ENCODE measurements around the gene HMGB4. TPM values are rescaled to one million over a fixed set of nuclear protein-coding genes. Genes with fewer than 3 reads are reported as not detected.

Gene HMGB4
- total and polyA plus RNA-seq, 9 of the 15 experiments (the other 6 are each of a cell fraction or from before 2014, with no cell fraction given) = not detected

DNA sequence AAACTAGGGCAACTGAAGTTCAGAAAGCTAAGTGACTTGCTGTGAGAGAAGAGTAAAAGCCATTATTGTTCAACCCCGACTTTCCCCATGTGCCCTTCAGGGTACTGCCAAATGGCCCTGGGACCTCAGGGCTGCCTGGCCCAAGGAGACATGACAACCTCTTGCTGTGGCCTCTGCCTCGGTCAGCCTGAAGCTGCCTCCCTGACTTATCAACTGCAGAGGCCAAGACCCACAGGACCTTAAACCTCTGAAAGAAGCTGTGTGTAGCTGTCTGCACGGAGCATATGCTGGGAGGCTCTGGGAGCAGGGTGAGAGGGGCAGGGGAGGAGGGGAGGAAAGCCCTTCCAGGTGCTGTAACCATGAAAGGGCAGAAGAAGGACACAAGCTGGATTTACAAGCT is 35.9 kb downstream of the HMGB4 start (continued):
- TF ChIP-seq, protein P1, sequence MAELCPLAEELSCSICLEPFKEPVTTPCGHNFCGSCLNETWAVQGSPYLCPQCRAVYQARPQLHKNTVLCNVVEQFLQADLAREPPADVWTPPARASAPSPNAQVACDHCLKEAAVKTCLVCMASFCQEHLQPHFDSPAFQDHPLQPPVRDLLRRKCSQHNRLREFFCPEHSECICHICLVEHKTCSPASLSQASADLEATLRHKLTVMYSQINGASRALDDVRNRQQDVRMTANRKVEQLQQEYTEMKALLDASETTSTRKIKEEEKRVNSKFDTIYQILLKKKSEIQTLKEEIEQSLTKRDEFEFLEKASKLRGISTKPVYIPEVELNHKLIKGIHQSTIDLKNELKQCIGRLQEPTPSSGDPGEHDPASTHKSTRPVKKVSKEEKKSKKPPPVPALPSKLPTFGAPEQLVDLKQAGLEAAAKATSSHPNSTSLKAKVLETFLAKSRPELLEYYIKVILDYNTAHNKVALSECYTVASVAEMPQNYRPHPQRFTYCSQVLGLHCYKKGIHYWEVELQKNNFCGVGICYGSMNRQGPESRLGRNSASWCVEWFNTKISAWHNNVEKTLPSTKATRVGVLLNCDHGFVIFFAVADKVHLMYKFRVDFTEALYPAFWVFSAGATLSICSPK (IDR thresholded peaks at IDR 0.05; ENCODE audit: borderline replicate concordance) = no peak

DNA sequence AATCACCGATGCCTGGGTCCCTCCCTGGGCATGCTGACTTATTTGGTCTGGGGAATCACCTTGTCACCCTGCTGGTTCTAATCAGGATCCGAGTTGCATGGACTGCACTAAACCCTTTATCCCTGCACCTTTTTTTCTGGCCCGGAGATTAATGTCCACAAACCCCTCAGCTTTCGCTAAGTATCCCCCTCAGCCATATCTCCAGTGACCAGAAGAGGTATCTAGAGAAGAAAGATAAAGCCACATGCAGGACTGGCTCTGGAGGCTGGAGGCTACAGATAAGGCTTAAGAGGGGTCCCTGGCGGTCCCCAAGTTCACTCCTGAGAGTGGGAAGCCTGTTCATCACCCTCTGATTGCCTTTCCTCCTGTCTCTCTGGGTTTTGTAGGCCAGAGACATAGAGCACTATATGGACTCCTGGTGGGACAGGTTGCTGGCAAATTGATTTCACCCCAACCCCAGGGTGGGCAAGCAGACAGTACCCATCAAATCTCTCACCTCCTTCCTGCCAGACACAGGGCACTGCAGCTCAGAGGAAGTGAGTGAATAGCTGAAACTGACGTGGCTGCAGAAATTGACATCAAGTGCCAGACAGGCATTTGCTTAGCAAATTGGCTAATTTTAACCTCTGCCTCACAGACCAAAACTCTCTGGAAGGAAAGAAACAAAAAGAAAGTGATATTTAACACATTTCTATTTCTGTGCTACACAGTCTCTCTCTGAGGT is 38.8 kb downstream of the HMGB4 start:
- Histone ChIP-seq H3K9me1 (ENCODE audit: control insufficient read depth, insufficient read depth, low read length) (no peaks in the 10 kb centered on the region), H3K4me1 (replicated peaks in 1 of 2; ENCODE audit: control insufficient read depth in 2 of 2, insufficient read depth in 2 of 2, low read length in 2 of 2) (peaks cover 0 to 6% of the 10 kb centered on the region in 2 experiments; a peak in 2 of 5 replicates), H3K9me3 (replicated peaks; ENCODE audit: control insufficient read depth, insufficient read depth, low read depth, low read length) (no peaks in the 10 kb centered on the region), H3K4me2 (ENCODE audit: insufficient read depth, low read length) (no peak overlapping the region), H3K4me3 (no peak overlapping the region), H4K20me1 (replicated peaks; ENCODE audit: control insufficient read depth, insufficient read depth, low read length) (0 out of 2 replicates have a peak, but pooled peaks cover 2% of the 10 kb centered on the region), H3K36me3 (ENCODE audit: control insufficient read depth, insufficient read depth, low read length) (no peaks in the 10 kb centered on the region), H3K27ac (ENCODE audit: extremely low read depth, low read depth, low read length) (no peak overlapping the region), H3K9ac (ENCODE audit: insufficient read depth in 1 of 2, low read depth in 2 of 2, low read length in 2 of 2) (no peak overlapping the region), H3K27me3 (ENCODE audit: control insufficient read depth in 2 of 2, insufficient read depth in 2 of 2, low read length in 2 of 2) (peaks cover 0 to 1% of the 10 kb centered on the region in 2 experiments; a peak in 1 of 5 replicates), H2AFZ (ENCODE audit: low read depth, low read length) (no peak overlapping the region), H3K79me2 (ENCODE audit: control insufficient read depth, insufficient read depth, low read length) (no peaks in the 10 kb centered on the region)
- CTCF ChIA-PET (ENCODE audit: low intra/inter-chr PET ratio) = no interaction called here
- FAIRE-seq = no peak
- ATAC-seq = no peak
- DNase-seq (ENCODE audit: extremely low read depth in 1 of 4, low spot score in 3 of 4) = peak in 2 of 4 experiments; percentile 21 to 38
- in situ Hi-C loops (cut with MboI) (no loop called here), intact Hi-C loops (cut with micrococcal nuclease) (no loop called here)
- POLR2A ChIA-PET = interaction anchor here (1.0 kb wide), 1 partner anchor 17 kb away, joined by 3 read pairs; no protein-coding TSS in a partner anchor
- no TSS peak for BruUV-seq (replicated peaks)
- under 1% methylated on average over 6 of the region's 6 CpGs for WGBS (ENCODE audit: insufficient coverage, low coverage, missing lambda C conversion rate)
- TF ChIP-seq CBFA2T3 (IDR thresholded peaks at IDR 0.05) = peak; percentile 82
- TF ChIP-seq NFRKB (IDR thresholded peaks at IDR 0.05; ENCODE audit: low read depth) = no peak
- no peak for TF ChIP-seq IFI16 (CRISPR knock-in tag; IDR thresholded peaks at IDR 0.05)
- no peak for TF ChIP-seq ILK (tag; IDR thresholded peaks at IDR 0.05; ENCODE audit: borderline replicate concordance, low read depth)
- TF ChIP-seq TCF3 (CRISPR knock-in tag; IDR thresholded peaks at IDR 0.05) = peak; percentile 62
- 0 out of 2 replicates have a peak, but pooled peaks have one; percentile 35 for TF ChIP-seq ZNF766 (CRISPR knock-in tag; conservative IDR thresholded peaks at IDR 0.05)
- TF ChIP-seq SIN3B (IDR thresholded peaks at IDR 0.05; ENCODE audit: low read depth) = no peak
- TF ChIP-seq, protein P2, sequence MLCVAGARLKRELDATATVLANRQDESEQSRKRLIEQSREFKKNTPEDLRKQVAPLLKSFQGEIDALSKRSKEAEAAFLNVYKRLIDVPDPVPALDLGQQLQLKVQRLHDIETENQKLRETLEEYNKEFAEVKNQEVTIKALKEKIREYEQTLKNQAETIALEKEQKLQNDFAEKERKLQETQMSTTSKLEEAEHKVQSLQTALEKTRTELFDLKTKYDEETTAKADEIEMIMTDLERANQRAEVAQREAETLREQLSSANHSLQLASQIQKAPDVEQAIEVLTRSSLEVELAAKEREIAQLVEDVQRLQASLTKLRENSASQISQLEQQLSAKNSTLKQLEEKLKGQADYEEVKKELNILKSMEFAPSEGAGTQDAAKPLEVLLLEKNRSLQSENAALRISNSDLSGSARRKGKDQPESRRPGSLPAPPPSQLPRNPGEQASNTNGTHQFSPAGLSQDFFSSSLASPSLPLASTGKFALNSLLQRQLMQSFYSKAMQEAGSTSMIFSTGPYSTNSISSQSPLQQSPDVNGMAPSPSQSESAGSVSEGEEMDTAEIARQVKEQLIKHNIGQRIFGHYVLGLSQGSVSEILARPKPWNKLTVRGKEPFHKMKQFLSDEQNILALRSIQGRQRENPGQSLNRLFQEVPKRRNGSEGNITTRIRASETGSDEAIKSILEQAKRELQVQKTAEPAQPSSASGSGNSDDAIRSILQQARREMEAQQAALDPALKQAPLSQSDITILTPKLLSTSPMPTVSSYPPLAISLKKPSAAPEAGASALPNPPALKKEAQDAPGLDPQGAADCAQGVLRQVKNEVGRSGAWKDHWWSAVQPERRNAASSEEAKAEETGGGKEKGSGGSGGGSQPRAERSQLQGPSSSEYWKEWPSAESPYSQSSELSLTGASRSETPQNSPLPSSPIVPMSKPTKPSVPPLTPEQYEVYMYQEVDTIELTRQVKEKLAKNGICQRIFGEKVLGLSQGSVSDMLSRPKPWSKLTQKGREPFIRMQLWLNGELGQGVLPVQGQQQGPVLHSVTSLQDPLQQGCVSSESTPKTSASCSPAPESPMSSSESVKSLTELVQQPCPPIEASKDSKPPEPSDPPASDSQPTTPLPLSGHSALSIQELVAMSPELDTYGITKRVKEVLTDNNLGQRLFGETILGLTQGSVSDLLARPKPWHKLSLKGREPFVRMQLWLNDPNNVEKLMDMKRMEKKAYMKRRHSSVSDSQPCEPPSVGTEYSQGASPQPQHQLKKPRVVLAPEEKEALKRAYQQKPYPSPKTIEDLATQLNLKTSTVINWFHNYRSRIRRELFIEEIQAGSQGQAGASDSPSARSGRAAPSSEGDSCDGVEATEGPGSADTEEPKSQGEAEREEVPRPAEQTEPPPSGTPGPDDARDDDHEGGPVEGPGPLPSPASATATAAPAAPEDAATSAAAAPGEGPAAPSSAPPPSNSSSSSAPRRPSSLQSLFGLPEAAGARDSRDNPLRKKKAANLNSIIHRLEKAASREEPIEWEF (CRISPR knock-in tag; IDR thresholded peaks at IDR 0.05) = no peak
- TF ChIP-seq ZNF586 (CRISPR knock-in tag; conservative IDR thresholded peaks at IDR 0.05) = no peak
- no peak for TF ChIP-seq ZZZ3 (IDR thresholded peaks at IDR 0.05)
- TF ChIP-seq, protein P3, sequence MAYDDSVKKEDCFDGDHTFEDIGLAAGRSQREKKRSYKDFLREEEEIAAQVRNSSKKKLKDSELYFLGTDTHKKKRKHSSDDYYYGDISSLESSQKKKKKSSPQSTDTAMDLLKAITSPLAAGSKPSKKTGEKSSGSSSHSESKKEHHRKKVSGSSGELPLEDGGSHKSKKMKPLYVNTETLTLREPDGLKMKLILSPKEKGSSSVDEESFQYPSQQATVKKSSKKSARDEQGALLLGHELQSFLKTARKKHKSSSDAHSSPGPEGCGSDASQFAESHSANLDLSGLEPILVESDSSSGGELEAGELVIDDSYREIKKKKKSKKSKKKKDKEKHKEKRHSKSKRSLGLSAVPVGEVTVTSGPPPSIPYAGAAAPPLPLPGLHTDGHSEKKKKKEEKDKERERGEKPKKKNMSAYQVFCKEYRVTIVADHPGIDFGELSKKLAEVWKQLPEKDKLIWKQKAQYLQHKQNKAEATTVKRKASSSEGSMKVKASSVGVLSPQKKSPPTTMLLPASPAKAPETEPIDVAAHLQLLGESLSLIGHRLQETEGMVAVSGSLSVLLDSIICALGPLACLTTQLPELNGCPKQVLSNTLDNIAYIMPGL (CRISPR knock-in tag; IDR thresholded peaks at IDR 0.05) = no peak

All from K562 (cell line).